DOHH2 (cell line): ENCODE results near the gene KLHL28.

ENCODE experiments used
- H3F3A ChIP-seq: fragments of 200-600 bp; sonication (generic), shearing (Covaris generic); 2 replicates; pipeline ENCODE4 v1.6.0; 2016; ENCODE audit warnings: antibody characterized with exemption, mild to moderate bottlenecking; ENCODE audit not compliant: control insufficient read depth, insufficient read depth
- H3K27ac ChIP-seq: fragments of 200-600 bp; sonication (generic); 2 replicates; pipeline ENCODE4 v1.5.1; 2014; ENCODE audit warnings: low read depth, mild to moderate bottlenecking, low read length, moderate library complexity
- H3K27me3 ChIP-seq: fragments of 200-600 bp; sonication (generic); 2 replicates; pipeline ENCODE4 v1.6.1; 2014; ENCODE audit warnings: mild to moderate bottlenecking, low read length, mixed read lengths; ENCODE audit not compliant: control insufficient read depth
- H3K36me3 ChIP-seq: fragments of 200-600 bp; sonication (generic); 2 replicates; pipeline ENCODE4 v1.6.1; 2014; ENCODE audit warnings: mild to moderate bottlenecking, low read length, moderate library complexity, mixed read lengths; ENCODE audit not compliant: control insufficient read depth
- H3K4me1 ChIP-seq: fragments of 200-600 bp; sonication (generic); 2 replicates; pipeline ENCODE4 v1.6.1; 2014; ENCODE audit warnings: mild to moderate bottlenecking, low read length, mixed read lengths; ENCODE audit not compliant: control insufficient read depth
- H3K4me2 ChIP-seq: fragments of 200-600 bp; sonication (generic); 2 replicates; pipeline ENCODE4 v1.6.0; 2014; ENCODE audit warnings: mild to moderate bottlenecking, low read length, moderate library complexity
- H3K4me3 ChIP-seq: fragments of 200-600 bp; sonication (generic); 2 replicates; pipeline ENCODE4 v1.5.1; 2014; ENCODE audit warnings: mild to moderate bottlenecking, low read length, mixed read lengths
- H3K79me2 ChIP-seq: fragments of 200-600 bp; sonication (generic); 2 replicates; pipeline ENCODE4 v1.6.1; 2014; ENCODE audit warnings: mild to moderate bottlenecking, low read length, mixed read lengths; ENCODE audit not compliant: control insufficient read depth
- H3K9me2 ChIP-seq: fragments of 200-600 bp; sonication (generic); replicated peaks from 2 replicates; pipeline ENCODE4 v1.6.1; 2014; ENCODE audit warnings: mild to moderate bottlenecking, low read length, mixed read lengths; ENCODE audit not compliant: control insufficient read depth
- H3K9me3 ChIP-seq: fragments of 200-600 bp; sonication (generic); 2 replicates; pipeline ENCODE4 v1.6.1; 2014; ENCODE audit warnings: antibody characterized with exemption, low read length, mixed read lengths; ENCODE audit not compliant: control insufficient read depth, insufficient read depth
- H4K20me1 ChIP-seq: fragments of 200-600 bp; sonication (generic); 2 replicates; pipeline ENCODE4 v1.6.0; 2014; ENCODE audit warnings: low read depth, mild to moderate bottlenecking, antibody characterized with exemption, low read length, moderate library complexity; ENCODE audit not compliant: control insufficient read depth, insufficient read depth
- CTCF ChIP-seq: fragments of 200-600 bp; sonication (generic); IDR thresholded peaks from one replicate; pipeline ENCODE4 v1.5.1; 2014; ENCODE audit warnings: antibody characterized with exemption, mild to moderate bottlenecking, low read depth, low read length; ENCODE audit not compliant: poor library complexity, severe bottlenecking
- EZH2phosphoT487 ChIP-seq: fragments of 200-600 bp; sonication (generic); IDR thresholded peaks from 2 replicates; pipeline ENCODE4 v1.6.1; 2017; ENCODE audit warnings: borderline replicate concordance, mild to moderate bottlenecking, antibody characterized with exemption, low read length, moderate library complexity, mixed read lengths

Gene KLHL28

GRCh38 chr14:44914849-44915248, 46.9 kb downstream of the KLHL28 start:
- Histone ChIP-seq H3F3A (no peaks in the 10 kb centered on the region), H3K27me3 (no peaks in the 10 kb centered on the region), H3K27ac (no peak overlapping the region), H3K36me3 (no peaks in the 10 kb centered on the region), H3K4me1 (no peaks in the 10 kb centered on the region), H3K4me2 (no peak overlapping the region), H3K4me3 (no peak overlapping the region), H3K9me2 (no peaks in the 10 kb centered on the region), H3K79me2 (no peaks in the 10 kb centered on the region), H4K20me1 (no peaks in the 10 kb centered on the region), H3K9me3 (peaks cover 4% of the 10 kb centered on the region; the same call in 1 of the 2 replicates)
- TF ChIP-seq EZH2phosphoT487 (no peak), CTCF (no peak)

GRCh38 chr14:44912041-44912869, 49.5 kb downstream of the KLHL28 start:
- Histone ChIP-seq H3K79me2 (no peaks in the 10 kb centered on the region), H3K4me1 (no peaks in the 10 kb centered on the region), H3K4me3 (no peak overlapping the region), H3K4me2 (no peak overlapping the region), H3K36me3 (no peaks in the 10 kb centered on the region), H3K9me2 (no peaks in the 10 kb centered on the region), H3K27me3 (no peaks in the 10 kb centered on the region), H4K20me1 (no peaks in the 10 kb centered on the region), H3K27ac (no peak overlapping the region), H3F3A (no peaks in the 10 kb centered on the region), H3K9me3 (peaks cover 4% of the 10 kb centered on the region; the same call in 1 of the 2 replicates)
- TF ChIP-seq CTCF (no peak), EZH2phosphoT487 (no peak)

- H3K4me2 ChIP-seq = no peak overlapping the region
- TF ChIP-seq CTCF (no peak), EZH2phosphoT487 (no peak)
Observed at GRCh38 chr14:44910821-44911220, 50.9 kb downstream of the KLHL28 start.

More at GRCh38 chr14:44910821-44911220, 50.9 kb downstream of the KLHL28 start:
- Histone ChIP-seq H3K4me3 (no peak overlapping the region), H3K9me3 (no peaks in the 10 kb centered on the region; the same call in 1 of the 2 replicates), H3K27me3 (no peaks in the 10 kb centered on the region), H4K20me1 (no peaks in the 10 kb centered on the region), H3F3A (no peaks in the 10 kb centered on the region), H3K36me3 (no peaks in the 10 kb centered on the region), H3K27ac (no peak overlapping the region), H3K79me2 (no peaks in the 10 kb centered on the region), H3K4me1 (no peaks in the 10 kb centered on the region), H3K9me2 (no peaks in the 10 kb centered on the region)
